GM18867 (cell line): ENCODE results near the gene DLL1.
"Not testable (repeated sequence)": the region's sequence is repeated elsewhere in the genome, so short reads cannot be mapped to it uniquely, and the experiment has no call there.

Source experiments
- ATAC-seq: cut with Tn5 transposase; IDR thresholded peaks from one replicate; pipeline ENCODE4 v1.9.1; 2021; ENCODE audit warnings: mild to moderate bottlenecking, moderate library complexity; ENCODE audit not compliant: unreplicated experiment

DLL1 gene, protein sequence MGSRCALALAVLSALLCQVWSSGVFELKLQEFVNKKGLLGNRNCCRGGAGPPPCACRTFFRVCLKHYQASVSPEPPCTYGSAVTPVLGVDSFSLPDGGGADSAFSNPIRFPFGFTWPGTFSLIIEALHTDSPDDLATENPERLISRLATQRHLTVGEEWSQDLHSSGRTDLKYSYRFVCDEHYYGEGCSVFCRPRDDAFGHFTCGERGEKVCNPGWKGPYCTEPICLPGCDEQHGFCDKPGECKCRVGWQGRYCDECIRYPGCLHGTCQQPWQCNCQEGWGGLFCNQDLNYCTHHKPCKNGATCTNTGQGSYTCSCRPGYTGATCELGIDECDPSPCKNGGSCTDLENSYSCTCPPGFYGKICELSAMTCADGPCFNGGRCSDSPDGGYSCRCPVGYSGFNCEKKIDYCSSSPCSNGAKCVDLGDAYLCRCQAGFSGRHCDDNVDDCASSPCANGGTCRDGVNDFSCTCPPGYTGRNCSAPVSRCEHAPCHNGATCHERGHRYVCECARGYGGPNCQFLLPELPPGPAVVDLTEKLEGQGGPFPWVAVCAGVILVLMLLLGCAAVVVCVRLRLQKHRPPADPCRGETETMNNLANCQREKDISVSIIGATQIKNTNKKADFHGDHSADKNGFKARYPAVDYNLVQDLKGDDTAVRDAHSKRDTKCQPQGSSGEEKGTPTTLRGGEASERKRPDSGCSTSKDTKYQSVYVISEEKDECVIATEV

DNA sequence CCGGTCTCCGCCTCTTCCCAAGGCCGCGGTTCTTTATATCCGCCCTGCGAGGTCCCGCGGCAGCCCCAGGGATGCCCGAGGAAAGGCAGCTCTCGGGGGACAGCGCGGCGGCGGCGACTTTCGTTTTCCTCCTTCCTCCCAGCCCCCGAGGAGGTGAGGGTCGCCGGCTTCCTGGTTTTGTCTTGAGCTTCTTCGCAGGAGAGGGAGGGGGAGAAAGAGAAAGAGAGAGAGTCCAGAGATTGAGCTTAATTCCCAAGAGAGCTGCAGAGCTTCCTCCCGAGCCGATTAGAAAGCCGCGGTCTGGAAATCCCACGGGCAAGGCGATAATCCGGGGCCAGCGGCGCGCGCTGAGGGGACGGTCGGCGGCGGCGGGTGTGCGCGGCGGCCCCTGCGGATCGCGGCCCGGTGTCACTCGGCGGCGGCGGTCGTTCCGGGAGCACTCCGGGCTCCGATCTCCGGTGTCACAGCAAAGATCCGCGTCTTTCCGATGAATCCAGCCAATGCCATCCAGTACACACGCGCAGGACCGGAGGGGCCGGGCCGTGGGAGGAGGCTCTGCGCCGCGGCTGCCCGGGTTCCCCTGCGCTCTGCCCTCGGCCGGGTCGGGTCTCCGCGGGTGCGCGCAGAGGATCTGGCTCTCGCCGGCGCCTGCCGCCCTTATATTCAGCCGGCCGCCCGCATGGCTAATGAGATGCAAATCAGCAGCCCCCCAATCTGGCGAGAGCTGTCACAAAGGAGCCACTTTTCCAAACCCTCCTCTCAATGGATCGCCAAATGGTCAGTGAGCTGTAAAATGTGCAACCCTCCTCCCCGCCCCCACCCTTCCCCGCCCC lies at the start of gene DLL1:
Gene DLL1 (minus strand): TSS at position 783 of the 833 bp plus-strand sequence. CDS start 939 bp downstream, outside the sequence.
- ATAC-seq, result no peak

GRCh38 chr6:170335199-170335598 lies 44.3 kb upstream of the DLL1 start:
- not testable (repeated sequence) for ATAC-seq

- no peak for ATAC-seq
Measured at GRCh38 chr6:170329321-170329720, 38.4 kb upstream of the DLL1 start.

DNA sequence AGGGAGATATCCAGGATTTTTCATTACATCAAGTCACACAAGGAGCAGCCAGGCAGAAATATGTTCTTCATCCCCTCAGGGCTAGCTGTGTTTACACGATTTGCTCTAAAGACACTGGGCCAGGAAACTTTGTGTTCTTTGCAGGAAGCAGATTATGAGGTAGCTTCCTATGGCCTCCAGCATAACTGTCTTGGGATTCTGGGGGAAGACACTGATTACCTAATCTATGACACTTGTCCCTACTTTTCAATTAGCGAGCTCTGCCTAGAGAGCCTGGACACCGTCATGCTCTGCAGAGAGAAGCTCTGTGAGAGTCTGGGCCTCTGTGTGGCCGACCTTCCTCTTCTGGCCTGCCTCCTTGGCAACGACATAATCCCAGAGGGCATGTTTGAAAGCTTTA lies 26.8 kb upstream of the DLL1 start:
- no peak for ATAC-seq

- no peak for ATAC-seq
Measured at GRCh38 chr6:170317076-170317475, 26.2 kb upstream of the DLL1 start.

DNA sequence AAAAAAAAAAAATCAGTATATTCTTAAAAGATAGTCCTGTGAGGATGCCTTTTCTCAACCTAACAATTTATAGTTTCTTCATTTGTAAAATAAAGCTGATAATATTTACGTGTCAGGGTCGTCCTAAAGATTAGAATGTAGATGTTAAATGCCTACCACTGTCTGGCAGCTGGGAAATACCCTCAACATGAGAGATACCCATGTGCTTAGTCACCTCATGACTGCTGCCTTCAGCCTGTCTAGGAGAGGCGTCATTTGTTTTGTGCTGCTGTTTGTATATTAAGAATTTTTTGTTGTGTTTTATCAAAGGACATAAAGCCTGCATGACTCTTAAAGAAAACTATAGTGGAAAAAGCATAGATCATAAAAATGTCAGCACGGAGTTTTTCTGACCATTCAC lies 25.2 kb upstream of the DLL1 start:
- ATAC-seq, result no peak

GRCh38 chr6:170314983-170315382 lies 24.1 kb upstream of the DLL1 start:
- no peak for ATAC-seq

- no peak for ATAC-seq
Measured at GRCh38 chr6:170313716-170314295, 22.9 kb upstream of the DLL1 start.

DNA sequence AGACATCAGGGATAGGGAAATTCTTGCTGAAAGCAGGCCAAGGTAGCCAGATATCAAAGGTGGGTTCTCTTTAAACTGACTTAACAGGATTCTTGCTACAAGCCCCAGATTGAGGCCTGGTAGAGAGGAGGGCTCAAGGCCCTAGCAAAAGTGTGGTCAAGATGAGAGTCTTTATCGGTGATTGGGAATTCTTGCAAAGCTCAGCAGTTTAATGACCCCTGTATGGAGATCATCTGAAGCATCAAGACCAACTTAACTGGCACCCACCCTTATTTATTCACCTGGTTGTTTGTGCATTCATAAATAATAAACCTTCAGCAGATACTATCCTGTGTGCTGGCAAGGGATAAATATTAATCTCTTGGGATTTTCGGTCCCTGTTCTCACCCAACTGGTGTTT lies 22.0 kb upstream of the DLL1 start:
- ATAC-seq, result no peak

DNA sequence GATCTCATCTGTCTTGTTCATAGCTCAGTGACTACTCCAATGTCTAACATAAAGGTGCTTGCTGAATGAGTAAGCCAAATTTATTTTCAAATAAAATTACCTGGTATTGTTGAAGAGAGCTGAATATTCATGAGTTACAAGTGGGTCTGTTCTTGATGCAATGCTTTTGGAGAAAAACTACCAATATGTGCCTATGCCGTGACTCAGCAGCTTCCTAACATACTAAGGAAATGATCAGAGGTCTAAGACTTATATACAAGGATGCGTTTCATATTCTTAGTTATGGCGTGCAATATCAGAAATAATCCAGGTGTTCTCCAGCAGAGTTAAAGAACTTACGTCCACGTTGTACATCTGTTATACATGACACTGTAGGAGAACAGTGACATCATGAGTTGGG lies 20.8 kb upstream of the DLL1 start:
- no peak for ATAC-seq

DNA sequence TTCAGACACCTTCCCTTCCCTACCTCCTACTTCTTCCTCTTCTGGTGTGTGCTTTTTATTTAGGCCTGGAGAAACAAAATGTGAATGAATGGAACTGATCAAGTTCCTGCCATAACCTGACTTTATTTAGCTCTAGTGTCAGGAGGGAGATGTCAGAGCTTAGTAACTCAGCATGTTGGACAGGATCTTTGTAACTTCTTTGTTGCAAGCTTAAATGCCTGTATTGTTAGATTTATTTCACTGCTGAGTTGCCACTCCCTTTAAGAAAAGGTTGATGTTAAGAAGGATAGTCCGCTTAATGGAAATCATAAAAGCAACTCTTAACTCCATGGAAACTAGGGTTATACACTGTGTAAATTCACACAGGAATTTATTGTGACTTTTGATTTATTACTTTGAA lies 17.9 kb upstream of the DLL1 start:
- no peak for ATAC-seq

DNA sequence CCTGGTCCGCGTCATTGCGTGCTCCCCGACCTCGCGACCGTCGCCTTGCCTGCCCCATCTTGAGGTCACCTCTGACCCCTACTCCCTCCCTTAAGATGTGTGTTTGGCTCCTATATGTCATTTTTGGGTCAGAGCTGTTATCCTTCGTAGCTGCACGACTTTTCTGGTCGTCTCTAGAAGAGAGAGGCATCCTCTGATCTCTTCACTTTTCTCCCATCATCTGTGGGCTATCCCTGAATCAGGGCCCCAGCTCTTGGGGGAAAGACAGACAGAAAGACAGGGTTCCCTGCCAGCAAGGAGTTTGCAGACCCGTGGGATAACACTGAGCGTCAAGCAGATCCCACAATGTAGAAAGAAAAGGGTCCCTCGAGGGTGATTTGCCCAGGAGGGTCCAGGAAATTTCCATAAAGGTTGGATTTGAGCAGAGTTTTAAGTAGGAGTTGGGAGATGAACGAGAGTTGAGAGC lies 16.2 kb upstream of the DLL1 start:
- ATAC-seq, result no peak

DNA sequence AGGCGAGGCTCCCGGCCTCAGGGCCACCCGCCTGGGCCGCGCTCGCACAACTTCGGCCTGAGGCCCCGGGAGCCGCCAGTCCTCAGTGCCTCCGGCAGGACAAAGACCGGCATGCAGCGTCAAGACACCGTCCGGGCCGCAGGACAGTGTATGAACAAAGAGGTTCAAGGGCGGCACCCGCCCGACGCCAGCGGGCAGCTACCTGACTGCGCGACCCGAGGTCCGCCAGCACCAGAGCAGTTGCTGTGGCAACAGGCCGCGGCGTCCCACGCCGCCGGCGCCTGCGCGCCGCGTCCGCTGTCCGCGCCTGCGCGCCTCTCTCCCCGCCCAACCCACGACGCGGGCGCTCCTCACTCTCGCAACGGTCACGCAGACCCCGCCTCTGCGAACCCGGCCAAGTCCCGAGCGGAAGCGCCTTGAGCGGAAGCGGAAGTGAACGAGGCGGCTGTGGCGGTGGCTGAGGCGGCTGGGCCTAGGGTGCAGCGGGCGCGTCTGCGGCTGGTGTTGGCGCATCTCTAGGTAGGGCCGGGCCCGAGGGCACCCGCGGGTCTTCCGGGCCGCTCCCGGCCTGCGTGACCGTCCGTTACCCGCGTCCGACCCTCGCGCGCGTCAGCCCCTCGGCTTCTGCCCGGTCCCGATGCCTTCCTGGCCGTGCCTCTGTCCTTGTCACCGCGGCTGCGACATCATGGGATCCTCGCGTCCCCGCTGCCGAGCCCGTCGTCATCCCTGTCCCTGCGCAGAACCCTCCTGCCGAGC lies 15.6 kb upstream of the DLL1 start, which contains the start of gene FAM120B:
Gene FAM120B (plus strand): TSS at position 435 of the 756 bp plus-strand sequence. CDS start 10,633 bp downstream, outside the sequence.
- peak; percentile 97 for ATAC-seq

DNA sequence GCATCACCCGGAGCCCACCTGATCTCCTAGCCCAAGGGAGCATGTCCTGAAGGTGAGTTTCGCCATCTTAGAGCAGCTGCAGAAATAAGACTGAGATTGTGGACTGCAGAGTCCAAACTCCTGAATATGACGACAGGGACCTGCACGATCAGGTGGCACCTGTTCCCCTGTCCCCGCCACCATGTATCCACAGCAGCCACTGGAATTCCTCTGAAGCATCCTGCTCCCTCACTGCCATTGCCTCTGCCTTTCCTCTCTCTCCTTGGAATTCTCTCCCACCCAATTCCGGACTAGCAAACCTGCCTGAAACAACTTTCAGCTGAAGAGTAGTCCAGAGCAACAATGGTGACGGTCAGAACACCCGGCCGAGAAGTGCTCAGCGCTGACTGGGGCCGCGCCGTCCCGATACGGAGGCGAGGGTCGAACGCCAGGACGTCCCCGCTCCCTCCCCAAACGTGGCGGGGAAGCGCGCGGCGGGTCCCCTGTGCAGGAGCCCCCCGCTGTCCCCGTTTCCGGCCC lies 15.0 kb upstream of the DLL1 start:
- no peak for ATAC-seq

- no peak for ATAC-seq
Measured at GRCh38 chr6:170301184-170301583, 10.3 kb upstream of the DLL1 start.

DNA sequence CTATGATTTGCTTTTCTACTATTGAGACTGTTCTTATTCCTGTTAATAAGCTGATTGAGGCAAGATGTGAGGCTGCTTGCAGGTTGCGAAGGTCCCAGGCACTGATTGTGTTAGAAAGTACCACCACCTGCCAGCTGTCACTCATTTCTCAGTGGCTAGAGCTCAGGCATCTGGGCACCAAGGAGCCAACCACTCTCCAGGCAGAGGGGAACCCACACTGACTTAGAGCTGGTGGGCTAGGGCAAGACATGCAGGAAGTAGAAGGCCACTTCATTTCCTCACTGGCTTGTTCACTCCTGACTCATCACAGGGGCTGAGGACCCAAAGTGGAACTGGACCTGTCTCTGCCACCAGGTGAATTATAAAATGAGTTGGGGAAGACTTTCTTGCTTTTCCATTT lies 7.8 kb upstream of the DLL1 start:
- ATAC-seq, result no peak

DNA sequence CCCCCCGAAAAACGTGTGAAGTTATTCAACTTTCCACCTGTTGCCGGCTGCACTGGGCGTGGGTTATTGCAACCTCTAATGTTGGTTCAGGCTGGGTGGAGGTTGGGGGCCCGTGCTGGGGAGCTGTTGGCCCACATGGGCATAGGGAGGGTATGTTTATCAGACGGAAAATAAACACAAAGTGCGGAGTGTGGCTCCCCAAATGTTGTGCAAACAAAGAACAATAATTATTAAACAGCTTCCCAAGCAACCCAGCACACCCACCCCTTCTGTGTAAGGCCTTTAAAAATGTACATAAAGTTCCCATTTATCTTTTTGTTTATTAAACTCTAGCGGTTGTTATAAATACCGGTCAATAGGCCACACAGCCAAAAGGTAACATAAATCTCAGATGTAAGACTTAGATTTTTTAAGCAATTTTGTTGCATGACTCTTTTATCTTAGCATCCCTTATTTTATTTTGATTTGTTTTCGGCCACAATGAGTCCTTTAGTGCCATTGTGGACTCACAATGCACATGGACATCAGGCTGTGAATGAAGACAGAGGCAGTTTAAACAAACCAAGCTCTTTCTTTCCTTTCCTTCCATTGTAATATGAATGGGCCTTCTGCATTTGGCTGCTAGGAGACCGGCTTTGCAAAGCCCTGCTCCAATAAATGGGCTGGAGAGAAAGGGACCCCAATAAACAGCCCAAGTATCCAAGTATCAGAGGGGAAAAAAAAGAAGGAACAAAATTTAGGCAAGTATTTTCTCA lies 6.9 kb upstream of the DLL1 start:
- no peak for ATAC-seq

DNA sequence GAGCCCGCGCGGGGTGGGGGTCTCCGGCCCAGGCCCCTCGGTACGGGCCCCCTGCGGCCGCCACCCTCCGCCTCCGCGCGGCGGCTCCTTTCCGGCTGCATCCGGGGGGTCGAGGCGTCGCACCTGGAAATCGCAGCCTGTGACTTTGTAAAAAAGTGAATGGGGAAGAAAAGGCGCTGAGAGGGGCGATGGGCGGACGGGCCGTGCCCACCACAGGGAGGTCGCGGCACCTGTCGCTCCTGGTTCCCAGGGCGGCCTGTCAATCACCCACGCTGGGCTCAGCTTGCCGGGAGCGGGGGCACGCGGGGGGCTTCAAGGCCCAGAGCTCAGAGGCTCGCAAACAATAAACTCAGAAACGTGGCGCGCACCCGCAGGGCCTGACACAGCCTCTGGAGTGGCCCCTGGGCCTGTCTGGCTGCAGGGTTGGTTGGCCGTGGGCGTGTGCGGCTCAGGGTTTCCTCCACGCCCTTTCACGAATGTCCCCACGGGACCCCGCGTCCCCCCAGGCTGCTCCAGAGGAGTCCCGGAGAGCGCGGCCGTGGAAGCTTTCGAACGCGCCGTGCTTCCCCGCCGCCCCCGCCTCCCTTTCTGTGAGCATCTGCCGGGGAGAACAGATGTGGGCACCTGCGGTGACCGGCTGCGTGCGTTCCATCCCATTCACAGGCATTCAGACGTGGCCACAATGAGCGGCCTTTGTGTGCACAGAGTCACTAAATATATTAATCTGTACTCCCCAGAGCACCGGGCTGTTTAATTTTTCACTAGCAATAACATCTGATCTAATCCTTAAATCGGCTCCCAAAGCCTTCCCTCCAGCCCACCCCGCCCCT lies 6.1 kb upstream of the DLL1 start:
- no peak for ATAC-seq
